WTC11 (cell line): ENCODE measurements around the gene VWA8. TPM values are rescaled to one million over a fixed set of nuclear protein-coding genes. Genes with fewer than 3 reads are reported as not detected.

ENCODE experiments used
- ATAC-seq: fragments of 200-7000 bp; cut with Tn5 transposase; 2 replicates; pipeline ENCODE4 v1.10.0; 2021; ENCODE audit warnings: mild to moderate bottlenecking, moderate library complexity
- CTCF ChIA-PET: fragments of 300-600 bp; sonication (Branson Sonifier 250); formaldehyde crosslinking; loops from one replicate; lab custom pipeline; 2021; ENCODE audit warnings: antibody characterized with exemption; lab: Charles Lee
- POLR2A ChIA-PET: fragments of 350-600 bp; sonication (Branson Sonifier 250); formaldehyde crosslinking; loops from one replicate; lab custom pipeline; 2021; ENCODE audit warnings: antibody characterized with exemption; lab: Charles Lee
- DNase-seq: peaks from one replicate; pipeline ENCODE4 v3.0.0; 2021; ENCODE audit warnings: low spot score
- H3K27ac Mint-ChIP-seq: 2 replicates; pipeline ENCODE4 v1.8.0; 2021; ENCODE audit warnings: mixed read lengths
- H3K27me3 Mint-ChIP-seq: 2 replicates; pipeline ENCODE4 v1.8.0; 2021; ENCODE audit warnings: low read depth, mild to moderate bottlenecking, moderate library complexity, mixed read lengths
- H3K36me3 Mint-ChIP-seq: 2 replicates; pipeline ENCODE4 v1.8.0; 2021; ENCODE audit warnings: mixed read lengths
- H3K4me1 Mint-ChIP-seq: 2 replicates; pipeline ENCODE4 v1.8.0; 2022; ENCODE audit warnings: mixed read lengths
- H3K4me3 Mint-ChIP-seq: 2 replicates; pipeline ENCODE4 v1.8.0; 2021; ENCODE audit warnings: mild to moderate bottlenecking, moderate library complexity, mixed read lengths
- H3K9me3 Mint-ChIP-seq: 2 replicates; pipeline ENCODE4 v1.8.0; 2021; ENCODE audit warnings: mixed read lengths
- AFF4 ChIP-seq: sonication (generic); formaldehyde crosslinking; IDR thresholded peaks from 2 replicates; pipeline ENCODE4 v1.8.1; 2023; ENCODE audit warnings: mild to moderate bottlenecking, missing genetic modification reagents, borderline replicate concordance
- AR ChIP-seq: fragments of 250-450 bp; sonication (Bioruptor Pico); IDR thresholded peaks from 2 replicates; pipeline ENCODE4 v1.9.0; 2021; ENCODE audit warnings: mild to moderate bottlenecking
- ATF1 ChIP-seq: sonication (generic); formaldehyde crosslinking; IDR thresholded peaks from 2 replicates; pipeline ENCODE4 v1.8.1; 2023; ENCODE audit warnings: mild to moderate bottlenecking, moderate library complexity, missing genetic modification reagents
- ATF2 ChIP-seq: sonication (generic); formaldehyde crosslinking; IDR thresholded peaks from 2 replicates; pipeline ENCODE4 v1.8.1; 2022; ENCODE audit warnings: low read depth, missing genetic modification reagents, borderline replicate concordance
- ELF4 ChIP-seq: sonication (generic); formaldehyde crosslinking; IDR thresholded peaks from 2 replicates; pipeline ENCODE4 v1.8.1; 2022; ENCODE audit warnings: low read depth, mild to moderate bottlenecking, moderate library complexity, missing genetic modification reagents
- ERG ChIP-seq: fragments of 250-450 bp; sonication (Bioruptor Pico); IDR thresholded peaks from 2 replicates; pipeline ENCODE4 v1.8.0; 2021; ENCODE audit warnings: mild to moderate bottlenecking
- JAZF1 ChIP-seq: fragments of 250-450 bp; sonication (Bioruptor Pico); IDR thresholded peaks from 2 replicates; pipeline ENCODE4 v1.9.0; 2021; ENCODE audit warnings: moderate library complexity, mild to moderate bottlenecking, inconsistent platforms
- NFATC4 ChIP-seq: fragments of 250-450 bp; sonication (Bioruptor Pico); IDR thresholded peaks from 2 replicates; pipeline ENCODE4 v1.9.0; 2021; ENCODE audit warnings: mild to moderate bottlenecking
- NR1H2 ChIP-seq: sonication (generic); formaldehyde crosslinking; IDR thresholded peaks from 2 replicates; pipeline ENCODE4 v1.9.0; 2021; ENCODE audit warnings: mild to moderate bottlenecking, moderate library complexity, missing genetic modification reagents
- NR3C1 ChIP-seq: sonication (generic); formaldehyde crosslinking; conservative IDR thresholded peaks from 2 replicates; pipeline ENCODE4 v1.8.1; 2023; ENCODE audit warnings: low read depth, mild to moderate bottlenecking, missing genetic modification reagents
- RELA ChIP-seq: sonication (generic); formaldehyde crosslinking; IDR thresholded peaks from 2 replicates; pipeline ENCODE4 v1.8.1; 2022; ENCODE audit warnings: missing genetic modification reagents, mild to moderate bottlenecking, borderline replicate concordance
- SP1 ChIP-seq: sonication (generic); formaldehyde crosslinking; conservative IDR thresholded peaks from 2 replicates; pipeline ENCODE4 v1.8.1; 2022; ENCODE audit warnings: missing genetic modification reagents
- TEAD1 ChIP-seq: sonication (generic); formaldehyde crosslinking; IDR thresholded peaks from 2 replicates; pipeline ENCODE4 v1.8.0; 2022; ENCODE audit warnings: mild to moderate bottlenecking, missing genetic modification reagents
- TP53 ChIP-seq: sonication (generic); formaldehyde crosslinking; IDR thresholded peaks from 2 replicates; pipeline ENCODE4 v1.8.1; 2023; ENCODE audit warnings: mild to moderate bottlenecking, missing genetic modification reagents
- USF1 ChIP-seq: sonication (generic); formaldehyde crosslinking; IDR thresholded peaks from 2 replicates; pipeline ENCODE4 v1.8.0; 2022; ENCODE audit warnings: mild to moderate bottlenecking, missing genetic modification reagents
- ZNF138 ChIP-seq: sonication (generic); formaldehyde crosslinking; conservative IDR thresholded peaks from 2 replicates; pipeline ENCODE4 v1.8.1; 2022; ENCODE audit warnings: mild to moderate bottlenecking, moderate library complexity, missing genetic modification reagents
- ZNF671 ChIP-seq: fragments of 250-450 bp; sonication (Bioruptor Pico); IDR thresholded peaks from 2 replicates; pipeline ENCODE4 v1.8.0; 2021; ENCODE audit warnings: mild to moderate bottlenecking
- total RNA-seq: library from RNA; stranded (reverse); gene quantifications from 3 replicates; pipeline ENCODE4 v1.2.3, GENCODE V29; 2021

VWA8 gene
- total RNA-seq, 1 experiment from 2014 or later: 19.9 TPM

- no peak for TF ChIP-seq ATF2
- TF ChIP-seq AFF4 (CRISPR knock-in tag): no peak
- no peak for TF ChIP-seq NR1H2 (CRISPR knock-in tag)
- no peak for TF ChIP-seq NR3C1 (CRISPR knock-in tag)
Measured at GRCh38 chr13:41702540-41702939, 258.4 kb downstream of the VWA8 start (continued).

- DNase-seq (no peak), ATAC-seq (no peak)
- Mint-ChIP-seq H3K27me3 (no peaks in the 10 kb centered on the region), H3K4me3 (no peak overlapping the region), H3K9me3 (no peaks in the 10 kb centered on the region), H3K27ac (no peak overlapping the region), H3K36me3 (no peaks in the 10 kb centered on the region), H3K4me1 (peaks cover 12% of the 10 kb centered on the region)
- ChIA-PET POLR2A (no interaction called here), CTCF (no interaction called here)
- TF ChIP-seq USF1 (CRISPR knock-in tag) (no peak), ZNF138 (no peak), RELA (CRISPR knock-in tag) (no peak), ZNF671 (CRISPR knock-in tag) (no peak), ELF4 (CRISPR knock-in tag) (no peak), TEAD1 (CRISPR knock-in tag) (no peak), TP53 (CRISPR knock-in tag) (no peak), SP1 (no peak), ATF1 (CRISPR knock-in tag) (no peak), AR (no peak), NFATC4 (CRISPR knock-in tag) (no peak), AFF4 (CRISPR knock-in tag) (no peak), ERG (no peak), JAZF1 (CRISPR knock-in tag) (no peak)
- TF ChIP-seq, all 79 proteins: peak for 0
Measured at GRCh38 chr13:41701676-41702075, 259.2 kb downstream of the VWA8 start.
